ENCODE results near the gene WDR90.

WDR90 gene

DNA sequence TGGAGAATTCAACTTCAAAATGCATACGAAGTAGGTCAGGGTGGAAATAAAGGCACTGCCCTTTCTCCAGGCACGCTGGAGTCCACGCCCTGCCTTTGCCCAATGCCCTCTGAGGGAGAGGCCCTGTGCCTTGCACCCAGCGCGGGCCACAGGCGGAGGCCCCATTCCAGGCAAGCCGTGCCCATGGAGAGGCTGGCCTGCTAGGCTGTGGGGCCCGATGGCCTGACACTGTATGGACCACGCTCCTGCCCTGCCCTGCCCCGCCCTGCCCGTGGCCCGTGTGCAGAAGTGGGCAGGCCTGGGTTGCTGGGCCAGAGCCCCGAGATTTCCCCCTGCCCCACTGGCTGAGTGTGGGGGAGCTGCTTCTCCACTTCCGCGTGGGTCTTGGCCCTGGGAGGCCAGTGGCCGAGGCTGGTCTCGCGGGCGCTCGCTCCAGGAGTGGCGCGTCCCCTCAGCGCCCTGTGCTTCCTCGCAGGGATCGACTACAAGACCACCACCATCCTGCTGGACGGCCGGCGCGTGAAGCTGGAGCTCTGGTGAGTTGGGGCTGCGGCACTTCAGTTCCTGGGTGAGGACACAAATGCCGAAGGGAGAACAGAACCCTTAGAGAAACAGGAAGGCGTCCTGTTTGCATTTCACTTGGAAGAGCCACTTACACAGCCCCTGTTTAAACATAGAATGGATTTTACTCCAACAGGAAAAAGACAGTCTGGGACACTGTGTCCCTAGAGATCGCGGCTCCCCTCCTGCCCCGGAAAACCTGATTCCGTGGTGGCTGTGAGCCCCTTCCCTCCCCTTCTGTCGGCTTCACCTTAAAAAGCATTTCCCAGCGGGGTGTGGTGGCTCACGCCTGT, 32.2 kb upstream of the WDR90 start:
- no peak overlapping the region for H3K9ac ChIP-seq (ENCODE audit: low read length)
- H3K4me2 ChIP-seq (ENCODE audit: low read length), result no peak overlapping the region
- no peaks in the 10 kb centered on the region for H3K27me3 ChIP-seq (ENCODE audit: insufficient read depth, low read length)
- H3K27ac ChIP-seq (ENCODE audit: low read depth, low read length, poor library complexity, severe bottlenecking), result no peak overlapping the region
- H3K9me3 ChIP-seq (ENCODE audit: low read length), result no peaks in the 10 kb centered on the region
- no peaks in the 10 kb centered on the region for H3K79me2 ChIP-seq (ENCODE audit: insufficient read depth, low read length)
- no peaks in the 10 kb centered on the region; the same call in 1 of the 2 replicates for H3K36me3 ChIP-seq (ENCODE audit: insufficient read depth, low read length)
- TF ChIP-seq EZH2 (IDR thresholded peaks at IDR 0.05; ENCODE audit: borderline replicate concordance, low read length) (no peak), CTCF (IDR thresholded peaks at IDR 0.05; ENCODE audit: low read length) (no peak)
- no peaks in the 10 kb centered on the region for H3F3A ChIP-seq (ENCODE audit: insufficient read depth, low read length)
- H3K9me2 ChIP-seq (ENCODE audit: low read depth, low read length), result no peaks in the 10 kb centered on the region
- H2AFZ ChIP-seq (ENCODE audit: low read length), result no peak overlapping the region
- no peaks in the 10 kb centered on the region for H4K20me1 ChIP-seq (ENCODE audit: insufficient read depth, low read length)
- H3K4me3 ChIP-seq (ENCODE audit: low read depth, low read length, poor library complexity, severe bottlenecking), result no peak overlapping the region
- H3K4me1 ChIP-seq (ENCODE audit: insufficient read depth, low read length, severe bottlenecking), result peaks cover 13% of the 10 kb centered on the region

DNA sequence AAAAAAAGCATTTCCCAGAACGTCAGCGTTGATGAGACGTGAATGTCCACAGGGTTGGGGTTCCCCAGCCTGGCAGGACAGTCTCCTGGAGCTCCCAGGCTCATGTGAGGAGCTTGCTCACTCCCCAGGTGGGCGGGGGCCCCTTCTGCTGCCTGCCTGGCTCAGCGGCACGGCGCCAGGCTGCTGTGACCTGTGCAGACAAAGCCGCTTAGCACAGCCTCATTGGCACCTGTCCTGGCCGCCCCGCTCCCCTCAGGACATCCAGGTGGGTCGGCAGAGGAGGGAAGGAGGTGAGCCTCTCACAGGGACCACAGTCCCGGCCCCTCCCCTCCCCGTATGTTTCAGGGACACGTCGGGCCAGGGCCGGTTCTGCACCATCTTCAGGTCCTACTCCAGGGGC, 31.3 kb upstream of the WDR90 start:
- Histone ChIP-seq H3K27me3 (ENCODE audit: insufficient read depth, low read length) (no peaks in the 10 kb centered on the region), H3K9ac (ENCODE audit: low read length) (no peak overlapping the region), H3K9me3 (ENCODE audit: low read length) (no peaks in the 10 kb centered on the region), H3K36me3 (ENCODE audit: insufficient read depth, low read length) (no peaks in the 10 kb centered on the region; the same call in 1 of the 2 replicates), H3K9me2 (ENCODE audit: low read depth, low read length) (no peaks in the 10 kb centered on the region), H3F3A (ENCODE audit: insufficient read depth, low read length) (no peaks in the 10 kb centered on the region), H2AFZ (ENCODE audit: low read length) (no peak overlapping the region), H3K4me1 (ENCODE audit: insufficient read depth, low read length, severe bottlenecking) (peaks cover 14% of the 10 kb centered on the region), H3K4me3 (ENCODE audit: low read depth, low read length, poor library complexity, severe bottlenecking) (no peak overlapping the region), H3K4me2 (ENCODE audit: low read length) (no peak overlapping the region), H3K79me2 (ENCODE audit: insufficient read depth, low read length) (no peaks in the 10 kb centered on the region), H4K20me1 (ENCODE audit: insufficient read depth, low read length) (no peaks in the 10 kb centered on the region), H3K27ac (ENCODE audit: low read depth, low read length, poor library complexity, severe bottlenecking) (no peak overlapping the region)
- TF ChIP-seq CTCF (IDR thresholded peaks at IDR 0.05; ENCODE audit: low read length) (no peak), EZH2 (IDR thresholded peaks at IDR 0.05; ENCODE audit: borderline replicate concordance, low read length) (no peak)

- Histone ChIP-seq H3K9me2 (ENCODE audit: low read depth, low read length) (no peaks in the 10 kb centered on the region), H3K79me2 (ENCODE audit: insufficient read depth, low read length) (no peaks in the 10 kb centered on the region), H2AFZ (ENCODE audit: low read length) (no peak overlapping the region), H3K9me3 (ENCODE audit: low read length) (no peaks in the 10 kb centered on the region), H3K27me3 (ENCODE audit: insufficient read depth, low read length) (no peaks in the 10 kb centered on the region), H3K4me3 (ENCODE audit: low read depth, low read length, poor library complexity, severe bottlenecking) (no peak overlapping the region), H4K20me1 (ENCODE audit: insufficient read depth, low read length) (no peaks in the 10 kb centered on the region), H3K4me2 (ENCODE audit: low read length) (no peak overlapping the region), H3K9ac (ENCODE audit: low read length) (no peak overlapping the region), H3K4me1 (ENCODE audit: insufficient read depth, low read length, severe bottlenecking) (peaks cover 14% of the 10 kb centered on the region), H3F3A (ENCODE audit: insufficient read depth, low read length) (no peaks in the 10 kb centered on the region), H3K36me3 (ENCODE audit: insufficient read depth, low read length) (no peaks in the 10 kb centered on the region), H3K27ac (ENCODE audit: low read depth, low read length, poor library complexity, severe bottlenecking) (no peak overlapping the region)
- TF ChIP-seq CTCF (IDR thresholded peaks at IDR 0.05; ENCODE audit: low read length) (no peak), EZH2 (IDR thresholded peaks at IDR 0.05; ENCODE audit: borderline replicate concordance, low read length) (no peak)
Observed at GRCh38 chr16:619476-620100, 29.6 kb upstream of the WDR90 start.
